PC-3 (cell line): ENCODE data around the gene CRYZL1. TPM values are rescaled to one million over a fixed set of nuclear protein-coding genes. Genes with fewer than 3 reads are reported as not detected.

Experiments
- ATAC-seq: fragments of 200-7000 bp; cut with Tn5 transposase; 2 replicates; pipeline ENCODE4 v1.9.1; 2020; ENCODE audit warnings: mild to moderate bottlenecking, moderate library complexity
- BruUV-seq: library from RNA; stranded (reverse); fragments of 400-500 nt; replicated peaks from 2 replicates; lab custom pipeline; 2021; lab: Mats Ljungman, UMichigan
- CTCF ChIA-PET: fragments of 300-600 bp; sonication (Branson Sonifier 250); formaldehyde crosslinking; loops from one replicate; lab custom pipeline; 2022; ENCODE audit warnings: antibody characterized with exemption; lab: Charles Lee
- POLR2A ChIA-PET: fragments of 300-600 bp; sonication (Branson Sonifier 250); formaldehyde crosslinking; loops from one replicate; lab custom pipeline; 2022; ENCODE audit warnings: antibody characterized with exemption; ENCODE audit not compliant: unreplicated experiment; lab: Charles Lee
- DNase-seq: peaks from one replicate; pipeline ENCODE4 v3.0.0-alpha.2; 2015
- H2AFZ ChIP-seq: fragments of 300-600 bp; sonication (generic); 2 replicates; pipeline ENCODE4 v1.6.0; 2016; ENCODE audit warnings: antibody characterized with exemption, low read length
- H3F3A ChIP-seq: fragments of 300-600 bp; sonication (generic); one replicate; pipeline ENCODE4 v1.6.0; 2017; ENCODE audit warnings: antibody characterized with exemption, low read length, control low read depth, mild to moderate bottlenecking; ENCODE audit not compliant: unreplicated experiment
- H3K27ac ChIP-seq: fragments of 300-600 bp; sonication (generic); 2 replicates; pipeline ENCODE4 v1.5.1; 2016; ENCODE audit warnings: mild to moderate bottlenecking, low read length
- H3K27me3 ChIP-seq: fragments of 300-600 bp; sonication (generic); 2 replicates; pipeline ENCODE4 v1.6.1; 2016; ENCODE audit warnings: low read length, mixed read lengths
- H3K36me3 ChIP-seq: fragments of 300-600 bp; sonication (generic); 2 replicates; pipeline ENCODE4 v1.6.1; 2016; ENCODE audit warnings: low read depth, mixed run types, low read length, mixed read lengths
- H3K4me1 ChIP-seq: fragments of 300-600 bp; sonication (generic); 2 replicates; pipeline ENCODE4 v1.5.1; 2016; ENCODE audit warnings: low read length; ENCODE audit not compliant: insufficient read depth
- H3K4me2 ChIP-seq: fragments of 300-600 bp; sonication (generic); 2 replicates; pipeline ENCODE4 v1.6.0; 2016; ENCODE audit warnings: low read length
- H3K4me3 ChIP-seq: fragments of 300-600 bp; sonication (generic); 2 replicates; pipeline ENCODE4 v1.5.1; 2016; ENCODE audit warnings: mild to moderate bottlenecking, low read length, mixed read lengths
- H3K79me2 ChIP-seq: fragments of 300-600 bp; sonication (generic); 2 replicates; pipeline ENCODE4 v1.6.1; 2017; ENCODE audit warnings: low read length, mixed read lengths
- H3K9ac ChIP-seq: fragments of 300-600 bp; sonication (generic); 2 replicates; pipeline ENCODE4 v1.6.0; 2016; ENCODE audit warnings: mild to moderate bottlenecking, low read length
- H3K9me2 ChIP-seq: fragments of 300-600 bp; sonication (generic); replicated peaks from 2 replicates; pipeline ENCODE4 v1.6.1; 2016; ENCODE audit warnings: mixed run types, low read length, mixed read lengths
- H3K9me3 ChIP-seq: fragments of 300-600 bp; sonication (generic); 2 replicates; pipeline ENCODE4 v1.6.1; 2016; ENCODE audit warnings: low read length, mixed read lengths
- H4K20me1 ChIP-seq: fragments of 300-600 bp; sonication (generic); 2 replicates; pipeline ENCODE4 v1.6.1; 2016; ENCODE audit warnings: low read length, mixed read lengths
- EZH2 ChIP-seq: fragments of 300-600 bp; sonication (generic); IDR thresholded peaks from one replicate; pipeline ENCODE4 v1.6.1; 2017; ENCODE audit warnings: antibody characterized with exemption, mild to moderate bottlenecking, low read length; ENCODE audit not compliant: unreplicated experiment
- EZH2phosphoT487 ChIP-seq: fragments of 300-600 bp; sonication (generic); IDR thresholded peaks from 2 replicates; pipeline ENCODE4 v1.6.1; 2018; ENCODE audit warnings: mild to moderate bottlenecking, antibody characterized with exemption, low read length, borderline replicate concordance
- intact Hi-C: fragments of 100-400 bp; cut with micrococcal nuclease; formaldehyde crosslinking; loops from 2 replicates; pipeline ENCODE4 v1.9.0; 2023
- total RNA-seq: library from RNA; depleted of rRNA; stranded (reverse); fragments of >200 nt; gene quantifications from 2 replicates; pipeline ENCODE4 v1.2.3, GENCODE V29; 2014
- TF ChIP-seq, protein P1 (sequence below): fragments of 300-600 bp; sonication (generic); conservative IDR thresholded peaks from 2 replicates; pipeline ENCODE4 v1.5.1; 2017; ENCODE audit warnings: antibody characterized with exemption, low read depth, mild to moderate bottlenecking, low read length

CRYZL1 gene
- total RNA-seq, 1 experiment from 2014 or later = 12.4 TPM

DNA sequence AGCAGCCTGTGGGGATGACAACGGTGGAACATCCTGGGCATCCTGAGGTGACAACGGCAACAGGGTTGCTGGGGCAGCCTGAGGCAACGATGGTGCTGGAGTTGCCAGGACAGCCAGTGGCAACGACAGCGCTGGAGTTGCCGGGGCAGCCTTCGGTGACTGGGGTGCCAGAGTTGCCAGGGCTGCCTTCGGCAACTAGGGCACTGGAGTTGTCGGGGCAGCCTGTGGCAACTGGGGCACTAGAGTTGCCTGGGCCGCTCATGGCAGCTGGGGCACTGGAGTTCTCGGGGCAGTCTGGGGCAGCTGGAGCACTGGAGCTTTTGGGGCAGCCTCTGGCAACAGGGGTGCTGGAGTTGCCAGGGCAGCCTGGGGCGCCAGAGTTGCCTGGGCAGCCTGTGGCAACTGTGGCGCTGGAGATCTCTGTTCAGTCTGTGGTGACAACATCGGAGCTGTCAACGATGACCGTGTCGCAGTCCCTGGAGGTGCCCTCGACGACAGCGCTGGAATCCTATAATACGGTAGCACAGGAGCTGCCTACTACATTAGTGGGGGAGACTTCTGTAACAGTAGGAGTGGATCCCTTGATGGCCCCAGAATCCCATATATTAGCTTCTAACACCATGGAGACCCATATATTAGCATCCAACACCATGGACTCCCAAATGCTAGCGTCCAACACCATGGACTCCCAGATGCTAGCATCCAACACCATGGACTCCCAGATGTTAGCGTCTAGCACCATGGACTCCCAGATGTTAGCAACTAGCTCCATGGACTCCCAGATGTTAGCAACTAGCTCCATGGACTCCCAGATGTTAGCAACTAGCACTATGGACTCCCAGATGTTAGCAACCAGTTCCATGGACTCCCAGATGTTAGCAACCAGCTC, 90.5 kb downstream of the CRYZL1 start:
- no TSS peak for BruUV-seq
- Histone ChIP-seq H3K9me2 (no peaks in the 10 kb centered on the region), H3K27me3 (no peaks in the 10 kb centered on the region), H3F3A (no peaks in the 10 kb centered on the region), H3K4me1 (no peaks in the 10 kb centered on the region), H2AFZ (no peak overlapping the region), H4K20me1 (peaks cover 90% of the 10 kb centered on the region), H3K79me2 (peaks cover 99% of the 10 kb centered on the region), H3K9ac (no peak overlapping the region), H3K9me3 (no peaks in the 10 kb centered on the region), H3K27ac (no peak overlapping the region), H3K4me3 (no peak overlapping the region), H3K4me2 (no peak overlapping the region), H3K36me3 (peaks cover 87% of the 10 kb centered on the region)
- TF ChIP-seq, protein P1, sequence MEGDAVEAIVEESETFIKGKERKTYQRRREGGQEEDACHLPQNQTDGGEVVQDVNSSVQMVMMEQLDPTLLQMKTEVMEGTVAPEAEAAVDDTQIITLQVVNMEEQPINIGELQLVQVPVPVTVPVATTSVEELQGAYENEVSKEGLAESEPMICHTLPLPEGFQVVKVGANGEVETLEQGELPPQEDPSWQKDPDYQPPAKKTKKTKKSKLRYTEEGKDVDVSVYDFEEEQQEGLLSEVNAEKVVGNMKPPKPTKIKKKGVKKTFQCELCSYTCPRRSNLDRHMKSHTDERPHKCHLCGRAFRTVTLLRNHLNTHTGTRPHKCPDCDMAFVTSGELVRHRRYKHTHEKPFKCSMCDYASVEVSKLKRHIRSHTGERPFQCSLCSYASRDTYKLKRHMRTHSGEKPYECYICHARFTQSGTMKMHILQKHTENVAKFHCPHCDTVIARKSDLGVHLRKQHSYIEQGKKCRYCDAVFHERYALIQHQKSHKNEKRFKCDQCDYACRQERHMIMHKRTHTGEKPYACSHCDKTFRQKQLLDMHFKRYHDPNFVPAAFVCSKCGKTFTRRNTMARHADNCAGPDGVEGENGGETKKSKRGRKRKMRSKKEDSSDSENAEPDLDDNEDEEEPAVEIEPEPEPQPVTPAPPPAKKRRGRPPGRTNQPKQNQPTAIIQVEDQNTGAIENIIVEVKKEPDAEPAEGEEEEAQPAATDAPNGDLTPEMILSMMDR = no peak
- TF ChIP-seq EZH2 = no peak
- no peak for TF ChIP-seq EZH2phosphoT487
- ChIA-PET POLR2A (no interaction called here), CTCF (interaction anchor here (0.6 kb wide), 1 partner anchor 797 kb away, joined by 4 read pairs; no protein-coding TSS in a partner anchor)
- DNase-seq = no peak
- intact Hi-C loops = no loop called here
- ATAC-seq = no peak

- ChIA-PET CTCF (no interaction called here), POLR2A (no interaction called here)
- TSS peak; percentile 5 for BruUV-seq
- Histone ChIP-seq H3K9ac (no peak overlapping the region), H3K9me3 (no peaks in the 10 kb centered on the region), H3K9me2 (no peaks in the 10 kb centered on the region), H3K27ac (no peak overlapping the region), H3K4me1 (peaks cover 9% of the 10 kb centered on the region), H3K27me3 (no peaks in the 10 kb centered on the region), H3K79me2 (peaks cover 99% of the 10 kb centered on the region), H3F3A (no peaks in the 10 kb centered on the region), H3K4me3 (no peak overlapping the region), H2AFZ (no peak overlapping the region), H4K20me1 (peaks cover 90% of the 10 kb centered on the region), H3K36me3 (peaks cover 82% of the 10 kb centered on the region), H3K4me2 (no peak overlapping the region)
- intact Hi-C loops = no loop called here
- ATAC-seq (no peak), DNase-seq (no peak)
- TF ChIP-seq EZH2phosphoT487 = no peak
- no peak for TF ChIP-seq EZH2
- TF ChIP-seq, protein P1 = no peak
Measured at GRCh38 chr21:33549848-33550771, 91.4 kb downstream of the CRYZL1 start.
